ACHN (cell line): ENCODE data around the gene FOXL2NB.

ENCODE experiments used
- DNase-seq: peaks from one replicate; pipeline ENCODE4 v3.0.0-alpha.2; 2015
- in situ Hi-C: cut with HindIII; loops from 2 replicates; pipeline ENCODE4 v1.10.0; 2017; ENCODE audit warnings: low sequenced_read_pairs, low pct_ligation_motif_present, low pct_unique_long_range_greater_than_20kb

Gene FOXL2NB

GRCh38 chr3:138946663-138947494, at the start of gene FOXL2NB, which contains the start of gene FOXL2:
Gene FOXL2NB (plus strand): TSS chr3:138947217. CDS start chr3:138947365, 148 bp downstream.
Gene FOXL2 (minus strand): TSS chr3:138947137. CDS start chr3:138946722, 415 bp downstream.
- DNase-seq = peak; percentile 89

DNA sequence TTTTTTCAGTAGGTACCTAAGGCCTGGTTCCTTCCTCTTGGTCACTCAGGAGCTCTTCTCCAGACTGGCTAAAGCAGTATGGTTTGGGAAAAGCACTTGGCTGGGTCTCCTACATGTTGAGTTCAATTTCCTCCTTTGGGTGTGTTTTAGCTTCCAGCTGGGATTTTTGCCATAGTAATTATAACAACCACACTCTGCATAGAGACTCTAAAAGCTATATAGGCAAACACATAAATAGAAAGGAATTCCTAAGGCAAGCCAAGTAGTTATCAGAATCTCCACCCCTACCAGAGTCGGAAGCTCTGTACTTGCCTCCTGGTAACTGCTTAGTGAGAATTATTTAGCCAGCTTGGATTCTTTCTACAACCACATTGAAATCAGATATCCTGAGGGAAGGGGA, 48.7 kb upstream of the FOXL2NB start:
- in situ Hi-C loops = no loop called here
- DNase-seq = no peak

More at GRCh38 chr3:138946663-138947494, at the start of gene FOXL2NB, which contains the start of gene FOXL2:
- in situ Hi-C loops = no loop called here

- no peak for DNase-seq
- in situ Hi-C loops = no loop called here
Measured at GRCh38 chr3:138898708-138899107, 48.3 kb upstream of the FOXL2NB start.

DNA sequence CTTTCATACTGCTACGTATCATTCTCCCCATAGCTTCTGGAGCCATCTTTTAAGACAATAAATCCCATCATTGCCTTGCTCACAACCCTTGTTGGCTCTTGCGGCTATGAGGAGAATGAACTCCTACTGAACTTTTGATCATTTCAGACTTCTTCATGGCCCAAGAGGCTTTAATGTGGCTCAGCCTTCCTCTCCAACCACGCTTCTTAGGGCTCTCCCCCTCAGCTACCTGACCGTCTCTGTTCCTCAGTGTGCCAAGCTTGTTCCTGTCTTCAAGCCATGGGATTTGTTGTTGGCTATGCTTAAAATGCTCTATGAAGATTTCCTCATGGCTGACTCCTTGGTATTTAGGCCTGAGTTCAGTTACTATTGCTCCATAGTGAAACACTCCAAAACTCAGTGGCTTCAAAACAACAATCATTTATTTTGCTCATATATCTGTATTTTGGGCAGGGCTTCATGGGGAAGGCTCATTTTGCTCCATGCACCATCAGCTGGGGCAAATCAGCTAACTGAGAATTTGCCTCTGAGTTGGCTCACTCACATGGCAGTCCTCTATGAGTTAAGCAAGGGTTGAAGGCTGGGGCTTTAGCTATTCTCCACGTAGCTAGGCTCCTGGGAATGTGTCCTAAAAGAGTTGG, 47.5 kb upstream of the FOXL2NB start:
- no peak for DNase-seq
- in situ Hi-C loops = no loop called here

GRCh38 chr3:138901567-138901966, 45.5 kb upstream of the FOXL2NB start:
- in situ Hi-C loops = loop anchor here (25.0 kb wide), 1 partner anchor 189 kb away; no protein-coding TSS in a partner anchor
- no peak for DNase-seq

GRCh38 chr3:138902171-138902570, 44.8 kb upstream of the FOXL2NB start:
- in situ Hi-C loops = loop anchor here (25.0 kb wide), 1 partner anchor 190 kb away; no protein-coding TSS in a partner anchor
- no peak for DNase-seq

DNA sequence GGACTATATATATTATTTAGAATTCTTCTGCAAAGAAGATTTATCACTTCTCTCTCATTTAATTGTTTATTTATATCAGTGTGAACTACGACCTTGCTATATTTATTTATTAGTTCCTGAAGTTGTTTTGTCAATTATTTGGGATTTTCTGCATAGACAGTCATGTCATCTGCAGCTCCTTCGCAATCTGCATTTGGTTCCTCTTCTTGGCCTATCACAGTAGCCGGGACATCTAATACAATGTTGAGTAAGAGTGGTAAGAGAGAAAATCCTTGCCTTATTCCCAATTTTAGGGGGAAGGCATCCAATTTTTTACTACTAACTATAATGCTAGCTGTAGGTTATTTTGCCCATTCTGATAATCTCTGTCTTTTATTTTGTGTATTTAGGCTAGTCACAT, 39.5 kb upstream of the FOXL2NB start:
- no peak for DNase-seq
- in situ Hi-C loops = loop anchor here (25.0 kb wide), 1 partner anchor 195 kb away; no protein-coding TSS in a partner anchor

- no peak for DNase-seq
- in situ Hi-C loops = loop anchor here (25.0 kb wide), 1 partner anchor 197 kb away; no protein-coding TSS in a partner anchor
Measured at GRCh38 chr3:138908846-138909245, 38.2 kb upstream of the FOXL2NB start.

- in situ Hi-C loops = loop anchor here (25.0 kb wide), 1 partner anchor 198 kb away; no protein-coding TSS in a partner anchor
- DNase-seq = no peak
Measured at GRCh38 chr3:138909904-138910303, 37.1 kb upstream of the FOXL2NB start.

GRCh38 chr3:138911621-138912020, 35.4 kb upstream of the FOXL2NB start:
- in situ Hi-C loops = loop anchor here (25.0 kb wide), 1 partner anchor 199 kb away; no protein-coding TSS in a partner anchor
- no peak for DNase-seq

GRCh38 chr3:138912237-138912636, 34.8 kb upstream of the FOXL2NB start:
- no peak for DNase-seq
- in situ Hi-C loops = loop anchor here (25.0 kb wide), 1 partner anchor 200 kb away; no protein-coding TSS in a partner anchor

DNA sequence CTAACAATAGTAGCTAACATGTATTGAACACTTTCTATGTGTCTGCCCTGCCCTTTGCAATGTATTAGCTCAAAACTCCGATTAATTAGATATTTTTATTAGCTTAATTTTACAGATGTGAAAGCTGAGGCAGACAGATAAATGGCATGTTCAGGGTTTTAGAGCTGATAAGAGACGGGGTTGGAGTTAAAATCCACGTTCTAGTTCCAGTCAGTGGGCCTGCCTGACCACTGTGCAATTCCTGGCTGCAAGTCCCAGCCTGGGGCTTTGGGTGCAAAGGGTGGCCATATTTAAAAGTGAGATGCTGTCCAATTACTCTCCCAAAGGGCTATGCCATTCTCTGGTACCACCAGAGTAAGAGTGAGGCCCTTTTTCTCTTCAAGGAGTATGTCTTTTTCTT, 33.3 kb upstream of the FOXL2NB start:
- in situ Hi-C loops = loop anchor here (25.0 kb wide), 1 partner anchor 201 kb away; no protein-coding TSS in a partner anchor
- no peak for DNase-seq

DNA sequence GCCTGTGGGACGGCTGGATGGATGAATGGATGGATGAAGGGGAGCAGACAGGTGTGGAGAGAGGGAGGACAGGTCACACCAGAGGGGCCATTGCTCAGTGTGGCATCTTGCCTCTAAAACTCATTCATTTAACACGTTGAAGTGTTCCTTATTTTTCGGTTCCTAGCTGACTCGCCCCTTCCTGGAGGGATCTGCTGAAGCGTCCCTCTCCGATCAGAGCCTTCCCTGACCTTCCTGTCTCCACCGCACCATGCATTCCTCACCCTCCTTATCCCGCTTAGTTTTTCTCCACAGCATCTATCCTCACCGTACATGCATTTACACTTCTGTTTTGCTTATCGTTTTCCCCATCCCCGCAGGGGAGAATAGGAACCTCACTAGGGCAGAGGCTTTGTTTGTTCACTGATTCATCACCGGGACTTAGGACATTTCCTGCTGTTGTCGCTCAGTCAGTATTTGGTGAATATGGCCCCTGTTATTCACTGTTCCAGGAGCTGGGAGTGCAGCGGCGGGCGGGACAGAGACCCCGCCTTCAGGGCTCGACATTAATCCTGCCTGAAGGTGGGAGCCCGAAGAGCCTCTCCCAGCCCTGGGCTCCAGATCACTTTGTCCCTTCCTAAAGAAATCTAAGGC, 32.0 kb upstream of the FOXL2NB start:
- in situ Hi-C loops = loop anchor here (25.0 kb wide), 1 partner anchor 203 kb away; no protein-coding TSS in a partner anchor
- DNase-seq = peak; percentile 24

DNA sequence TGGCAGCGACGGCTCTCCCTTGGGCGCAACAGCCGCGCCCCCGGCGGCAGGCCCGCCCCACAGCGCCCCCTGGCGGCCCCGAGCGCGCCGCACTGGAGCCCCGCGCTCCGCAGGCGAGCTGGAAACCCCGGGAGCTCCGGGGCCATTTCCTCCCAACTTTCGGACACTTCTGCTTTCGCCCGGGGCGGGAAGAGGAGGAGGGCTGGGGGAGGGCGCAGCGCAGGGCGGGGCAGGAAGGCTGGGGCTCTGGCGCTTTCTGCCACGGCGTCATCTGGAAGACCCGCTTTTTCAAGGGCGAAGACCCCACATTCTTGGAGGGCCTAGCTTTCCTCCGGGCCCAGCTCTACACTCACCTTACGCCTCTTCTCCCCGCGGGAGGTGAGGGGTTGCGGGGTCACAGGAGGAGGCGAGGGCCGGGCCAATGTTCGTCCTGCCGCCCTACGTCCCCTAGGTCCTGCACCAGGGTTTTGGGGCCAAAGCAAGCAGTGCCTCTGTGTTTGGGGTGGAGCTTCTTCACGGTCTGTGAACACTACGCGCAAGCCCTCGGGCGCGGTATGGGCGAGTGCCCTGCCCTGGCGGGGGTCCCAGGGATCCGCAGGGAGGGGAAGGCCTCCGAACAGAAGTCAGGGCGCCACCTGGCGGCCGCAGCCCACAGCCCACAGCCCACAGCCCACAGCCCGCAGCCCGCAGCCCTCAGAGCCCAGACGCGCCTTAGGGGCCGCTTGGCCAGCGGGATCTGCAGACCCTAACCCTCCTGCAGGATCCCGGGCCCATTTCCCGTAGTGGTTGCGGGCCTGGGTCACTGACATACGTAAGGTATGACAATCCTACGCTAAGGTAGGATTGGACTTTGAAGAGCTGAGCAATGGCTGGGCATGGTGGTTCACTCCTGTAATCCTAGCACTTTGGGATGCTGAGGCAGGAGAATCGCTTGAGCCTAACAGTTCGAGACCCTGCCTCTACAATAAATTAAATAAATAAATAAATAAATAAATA, 31.2 kb upstream of the FOXL2NB start:
- peak; percentile 90 for DNase-seq
- in situ Hi-C loops = loop anchor here (25.0 kb wide), 1 partner anchor 204 kb away; no protein-coding TSS in a partner anchor

DNA sequence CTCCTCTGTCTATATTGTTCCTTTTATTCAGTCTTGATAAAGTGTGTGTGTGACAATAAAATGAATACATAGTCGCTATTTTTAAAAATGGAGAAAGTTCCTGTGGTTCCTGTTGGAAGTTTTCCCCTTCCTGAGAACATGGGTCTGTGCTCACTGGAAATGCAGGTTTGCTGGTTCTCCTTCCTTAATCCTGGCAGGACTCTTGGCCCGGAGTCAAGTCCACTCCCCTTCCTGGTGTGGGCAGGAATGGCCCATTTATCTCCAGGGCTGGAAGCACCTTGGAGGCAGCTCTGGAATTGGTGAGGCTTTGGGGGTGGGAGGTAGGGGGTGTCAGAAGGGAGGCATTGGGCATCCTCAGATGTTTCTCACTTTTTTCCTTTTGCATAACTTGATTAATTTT, 30.2 kb upstream of the FOXL2NB start:
- in situ Hi-C loops = loop anchor here (25.0 kb wide), 1 partner anchor 205 kb away; no protein-coding TSS in a partner anchor
- no peak for DNase-seq

- DNase-seq = no peak
- in situ Hi-C loops = loop anchor here (25.0 kb wide), 1 partner anchor 207 kb away; no protein-coding TSS in a partner anchor
Measured at GRCh38 chr3:138919325-138919724, 27.7 kb upstream of the FOXL2NB start.
